Measurements from ENCODE around the gene VPS13C.

DNA sequence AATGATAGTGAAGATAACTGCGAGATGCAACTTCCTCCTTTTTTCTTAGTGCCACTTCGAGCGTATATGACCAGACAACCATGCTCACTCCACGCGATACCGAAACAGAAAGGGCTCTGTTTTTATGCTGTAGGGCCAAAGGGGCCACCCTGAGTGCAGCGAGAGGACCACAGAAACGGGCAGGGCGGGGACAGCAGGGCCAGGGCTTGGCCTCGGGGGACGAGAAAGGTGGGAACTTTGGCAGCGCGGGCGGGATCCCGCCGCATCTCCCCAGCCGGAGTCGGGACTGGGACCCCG lies 483 bp downstream of the VPS13C start:
- no peak for TF ChIP-seq FOXA1 (IDR thresholded peaks at IDR 0.05)
- TF ChIP-seq FOXM1 (IDR thresholded peaks at IDR 0.05; ENCODE audit: borderline replicate concordance): no peak
- TF ChIP-seq, protein P1, sequence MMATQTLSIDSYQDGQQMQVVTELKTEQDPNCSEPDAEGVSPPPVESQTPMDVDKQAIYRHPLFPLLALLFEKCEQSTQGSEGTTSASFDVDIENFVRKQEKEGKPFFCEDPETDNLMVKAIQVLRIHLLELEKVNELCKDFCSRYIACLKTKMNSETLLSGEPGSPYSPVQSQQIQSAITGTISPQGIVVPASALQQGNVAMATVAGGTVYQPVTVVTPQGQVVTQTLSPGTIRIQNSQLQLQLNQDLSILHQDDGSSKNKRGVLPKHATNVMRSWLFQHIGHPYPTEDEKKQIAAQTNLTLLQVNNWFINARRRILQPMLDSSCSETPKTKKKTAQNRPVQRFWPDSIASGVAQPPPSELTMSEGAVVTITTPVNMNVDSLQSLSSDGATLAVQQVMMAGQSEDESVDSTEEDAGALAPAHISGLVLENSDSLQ (IDR thresholded peaks at IDR 0.05): no peak
- peak; percentile 62 for TF ChIP-seq L3MBTL2 (conservative IDR thresholded peaks at IDR 0.05)
- no peak for TF ChIP-seq SP1 (IDR thresholded peaks at IDR 0.05)
- no peak for TF ChIP-seq SUZ12 (IDR thresholded peaks at IDR 0.05)
- TF ChIP-seq ELF4 (IDR thresholded peaks at IDR 0.05): no peak
- no peak for TF ChIP-seq BHLHE40 (IDR thresholded peaks at IDR 0.05; ENCODE audit: borderline replicate concordance)
- TF ChIP-seq CTBP1 (IDR thresholded peaks at IDR 0.05; ENCODE audit: borderline replicate concordance): no peak
- no peak for TF ChIP-seq FOXK2 (IDR thresholded peaks at IDR 0.05)
- TF ChIP-seq TARDBP (IDR thresholded peaks at IDR 0.05): no peak
